Measurements from ENCODE around the gene CEP95.

Gene CEP95

DNA sequence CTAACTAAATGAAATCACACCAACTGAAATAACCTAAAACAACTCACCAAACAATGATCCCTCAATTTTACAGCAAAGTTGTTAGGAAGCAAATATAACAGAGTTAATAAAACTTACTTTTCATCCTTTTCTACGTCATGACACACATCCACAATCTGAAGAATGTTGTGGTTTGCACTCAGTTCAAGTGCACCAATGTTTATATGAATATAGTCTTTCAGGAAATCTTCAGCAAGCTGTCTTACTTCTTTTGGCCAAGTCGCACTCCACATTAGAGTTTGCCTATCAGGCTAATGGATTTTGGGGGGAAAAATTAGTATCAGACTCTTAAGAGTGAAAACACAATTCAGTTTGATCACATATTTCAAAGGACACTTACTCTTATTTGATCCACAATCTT is 4.0 kb upstream of the CEP95 start:
- no peaks in the 10 kb centered on the region; the same call in 1 of the 2 replicates for H3K27me3 ChIP-seq
- peaks cover 76% of the 10 kb centered on the region for H3K36me3 ChIP-seq
- no peaks in the 10 kb centered on the region; the same call in 1 of the 2 replicates for H3K4me1 ChIP-seq
- H3K4me3 ChIP-seq (ENCODE audit: low read depth, low read length), result no peak overlapping the region
- no peaks in the 10 kb centered on the region for H3K9me3 ChIP-seq
- TF ChIP-seq, protein P1, sequence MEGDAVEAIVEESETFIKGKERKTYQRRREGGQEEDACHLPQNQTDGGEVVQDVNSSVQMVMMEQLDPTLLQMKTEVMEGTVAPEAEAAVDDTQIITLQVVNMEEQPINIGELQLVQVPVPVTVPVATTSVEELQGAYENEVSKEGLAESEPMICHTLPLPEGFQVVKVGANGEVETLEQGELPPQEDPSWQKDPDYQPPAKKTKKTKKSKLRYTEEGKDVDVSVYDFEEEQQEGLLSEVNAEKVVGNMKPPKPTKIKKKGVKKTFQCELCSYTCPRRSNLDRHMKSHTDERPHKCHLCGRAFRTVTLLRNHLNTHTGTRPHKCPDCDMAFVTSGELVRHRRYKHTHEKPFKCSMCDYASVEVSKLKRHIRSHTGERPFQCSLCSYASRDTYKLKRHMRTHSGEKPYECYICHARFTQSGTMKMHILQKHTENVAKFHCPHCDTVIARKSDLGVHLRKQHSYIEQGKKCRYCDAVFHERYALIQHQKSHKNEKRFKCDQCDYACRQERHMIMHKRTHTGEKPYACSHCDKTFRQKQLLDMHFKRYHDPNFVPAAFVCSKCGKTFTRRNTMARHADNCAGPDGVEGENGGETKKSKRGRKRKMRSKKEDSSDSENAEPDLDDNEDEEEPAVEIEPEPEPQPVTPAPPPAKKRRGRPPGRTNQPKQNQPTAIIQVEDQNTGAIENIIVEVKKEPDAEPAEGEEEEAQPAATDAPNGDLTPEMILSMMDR (IDR thresholded peaks at IDR 0.05; ENCODE audit: low read depth, low read length), result no peak
- no peak for DNase-seq

DNA sequence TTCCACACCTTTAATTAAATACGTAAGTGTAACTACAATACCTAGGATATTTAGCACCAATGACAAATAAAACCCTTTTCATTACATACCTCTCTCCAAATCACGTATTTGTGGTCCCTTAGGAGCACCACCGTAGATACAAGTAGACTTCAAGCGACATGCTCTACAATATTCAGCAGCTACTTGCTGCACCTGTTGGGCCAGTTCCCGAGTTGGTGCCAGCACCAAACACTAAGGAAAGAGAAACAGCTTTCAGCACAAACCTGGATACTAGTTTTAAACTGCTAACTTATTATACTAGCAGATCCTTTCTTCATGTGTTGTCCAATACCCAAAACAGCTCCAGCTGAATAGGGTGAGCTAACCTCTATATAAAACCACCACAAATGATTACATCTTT is 3.4 kb upstream of the CEP95 start:
- Histone ChIP-seq H3K4me3 (ENCODE audit: low read depth, low read length) (no peak overlapping the region), H3K27me3 (no peaks in the 10 kb centered on the region; the same call in 1 of the 2 replicates), H3K36me3 (peaks cover 71% of the 10 kb centered on the region), H3K4me1 (no peaks in the 10 kb centered on the region; the same call in 1 of the 2 replicates), H3K9me3 (no peaks in the 10 kb centered on the region)
- DNase-seq, result no peak
- TF ChIP-seq, protein P1 (IDR thresholded peaks at IDR 0.05; ENCODE audit: low read depth, low read length), result no peak

GRCh38 chr17:64503821-64504768 is 2.7 kb upstream of the CEP95 start:
- H3K4me3 ChIP-seq (ENCODE audit: low read depth, low read length), result peak overlapping the region; percentile 73
- no peaks in the 10 kb centered on the region for H3K27me3 ChIP-seq
- no peaks in the 10 kb centered on the region for H3K9me3 ChIP-seq
- no peak for DNase-seq
- no peaks in the 10 kb centered on the region for H3K4me1 ChIP-seq
- TF ChIP-seq, protein P1 (IDR thresholded peaks at IDR 0.05; ENCODE audit: low read depth, low read length), result no peak
- peaks cover 67% of the 10 kb centered on the region for H3K36me3 ChIP-seq

GRCh38 chr17:64504769-64505339 is 1.9 kb upstream of the CEP95 start:
- Histone ChIP-seq H3K9me3 (no peaks in the 10 kb centered on the region), H3K36me3 (peaks cover 65% of the 10 kb centered on the region), H3K4me3 (ENCODE audit: low read depth, low read length) (peak overlapping the region; percentile 73), H3K27me3 (no peaks in the 10 kb centered on the region), H3K4me1 (no peaks in the 10 kb centered on the region)
- DNase-seq, result no peak
- TF ChIP-seq, protein P1 (IDR thresholded peaks at IDR 0.05; ENCODE audit: low read depth, low read length), result no peak

GRCh38 chr17:64505340-64506200 is 1.2 kb upstream of the CEP95 start:
- no peaks in the 10 kb centered on the region for H3K9me3 ChIP-seq
- H3K4me3 ChIP-seq (ENCODE audit: low read depth, low read length), result peak overlapping the region; percentile 73
- H3K4me1 ChIP-seq, result no peaks in the 10 kb centered on the region
- peak; percentile 77 for DNase-seq
- TF ChIP-seq, protein P1 (IDR thresholded peaks at IDR 0.05; ENCODE audit: low read depth, low read length), result no peak
- H3K36me3 ChIP-seq, result peaks cover 65% of the 10 kb centered on the region
- no peaks in the 10 kb centered on the region for H3K27me3 ChIP-seq
